SH-SY5Y (cell line): Measurements from ENCODE around the gene CLEC16A.

Source experiments
- GATA2 ChIP-seq: IDR thresholded peaks from 2 replicates; pipeline ENCODE4 v1.6.1; 2011; ENCODE audit warnings: mild to moderate bottlenecking, low read depth, low read length
- GATA3 ChIP-seq: IDR thresholded peaks from 2 replicates; pipeline ENCODE4 v1.6.1; 2011; ENCODE audit warnings: low read depth, mild to moderate bottlenecking, low read length, moderate library complexity

DNA sequence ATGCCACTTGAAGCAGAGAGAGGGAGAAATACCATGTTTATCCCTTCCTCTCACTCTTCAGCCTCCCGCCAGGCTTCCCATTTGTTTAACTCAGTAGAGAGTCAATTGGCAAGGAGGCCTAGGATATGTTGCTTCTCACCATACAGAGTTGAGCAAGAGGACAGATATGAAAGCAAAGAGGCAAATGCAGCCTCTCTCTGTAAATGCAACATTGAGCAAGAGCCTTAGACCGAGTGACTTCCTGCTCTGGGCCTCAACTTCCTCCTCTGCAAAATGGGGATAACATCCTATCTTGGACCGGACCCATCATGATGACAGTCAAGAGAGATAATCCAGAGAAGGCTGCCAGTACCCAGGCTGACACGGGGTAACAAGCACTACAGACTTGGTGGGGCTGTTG lies 274.8 kb downstream of the CLEC16A start:
- TF ChIP-seq GATA2 (no peak), GATA3 (no peak)
